Adipocyte (in vitro differentiated cells): Measurements from ENCODE around the gene RAD9A.

Source experiments
- DNase-seq: peaks from one replicate; pipeline ENCODE4 v3.0.0-alpha.2; 2015; ENCODE audit warnings: low read depth
- H3K27me3 ChIP-seq: replicated peaks from 2 replicates; pipeline ENCODE4 v1.7.0; 2013; ENCODE audit warnings: mild to moderate bottlenecking, low read length, moderate library complexity; ENCODE audit not compliant: control insufficient read depth, insufficient read depth
- H3K36me3 ChIP-seq: 2 replicates; pipeline ENCODE4 v1.7.0; 2013; ENCODE audit warnings: low read length, mild to moderate bottlenecking, moderate library complexity; ENCODE audit not compliant: control insufficient read depth, insufficient read depth, severe bottlenecking
- H3K4me1 ChIP-seq: 2 replicates; pipeline ENCODE4 v1.7.0; 2013; ENCODE audit warnings: mild to moderate bottlenecking, low read length, moderate library complexity; ENCODE audit not compliant: control insufficient read depth, insufficient read depth
- H3K4me3 ChIP-seq: 2 replicates; pipeline ENCODE4 v1.7.0; 2013; ENCODE audit warnings: mild to moderate bottlenecking, low read length, moderate library complexity
- H3K9ac ChIP-seq: 2 replicates; pipeline ENCODE4 v1.7.0; 2013; ENCODE audit warnings: mild to moderate bottlenecking, low read length, moderate library complexity
- H3K9me3 ChIP-seq: 2 replicates; pipeline ENCODE4 v1.7.0; 2013; ENCODE audit warnings: mild to moderate bottlenecking, low read length, moderate library complexity; ENCODE audit not compliant: control insufficient read depth

The RAD9A gene

GRCh38 chr11:67371911-67372320 is 19.9 kb upstream of the RAD9A start:
- Histone ChIP-seq H3K4me1 (peaks cover 59% of the 10 kb centered on the region), H3K36me3 (no peaks in the 10 kb centered on the region), H3K4me3 (peak overlapping the region; percentile 80), H3K9ac (peak overlapping the region; percentile 73), H3K27me3 (no peaks in the 10 kb centered on the region), H3K9me3 (no peaks in the 10 kb centered on the region)
- DNase-seq: no peak

GRCh38 chr11:67372321-67372992 is 19.3 kb upstream of the RAD9A start:
- H3K36me3 ChIP-seq: no peaks in the 10 kb centered on the region
- H3K4me1 ChIP-seq: peaks cover 54% of the 10 kb centered on the region
- H3K4me3 ChIP-seq: peak overlapping the region; percentile 80
- DNase-seq: peak; percentile 55
- H3K9ac ChIP-seq: peak overlapping the region; percentile 92
- no peaks in the 10 kb centered on the region for H3K9me3 ChIP-seq
- H3K27me3 ChIP-seq: no peaks in the 10 kb centered on the region

GRCh38 chr11:67372993-67373647 is 18.7 kb upstream of the RAD9A start, which contains the start of gene CLCF1:
CLCF1 (minus strand) TSS chr11:67373598; CDS start chr11:67373539, 59 bp downstream.
- Histone ChIP-seq H3K9me3 (no peaks in the 10 kb centered on the region), H3K4me3 (peak within 1 kb of the TSS; percentile 80), H3K4me1 (peaks cover 47% of the 10 kb centered on the region), H3K9ac (peak within 1 kb of the TSS; percentile 92), H3K27me3 (no peaks in the 10 kb centered on the region), H3K36me3 (no peaks in the 10 kb centered on the region)
- DNase-seq: peak; percentile 82

- Histone ChIP-seq H3K27me3 (no peaks in the 10 kb centered on the region), H3K4me1 (peaks cover 44% of the 10 kb centered on the region), H3K9ac (peak overlapping the region; percentile 92), H3K36me3 (no peaks in the 10 kb centered on the region), H3K9me3 (no peaks in the 10 kb centered on the region), H3K4me3 (peak overlapping the region; percentile 80)
- DNase-seq: peak; percentile 95
Observed at GRCh38 chr11:67373648-67374570, 17.9 kb upstream of the RAD9A start.

- Histone ChIP-seq H3K4me3 (peak overlapping the region; percentile 80), H3K27me3 (no peaks in the 10 kb centered on the region), H3K36me3 (no peaks in the 10 kb centered on the region), H3K9me3 (no peaks in the 10 kb centered on the region), H3K9ac (peak overlapping the region; percentile 92), H3K4me1 (peaks cover 44% of the 10 kb centered on the region)
- DNase-seq: peak; percentile 37
Observed at GRCh38 chr11:67374571-67375281, 17.1 kb upstream of the RAD9A start.

- H3K27me3 ChIP-seq: no peaks in the 10 kb centered on the region
- no peak overlapping the region for H3K4me3 ChIP-seq
- no peaks in the 10 kb centered on the region for H3K9me3 ChIP-seq
- peaks cover 41% of the 10 kb centered on the region for H3K4me1 ChIP-seq
- no peaks in the 10 kb centered on the region for H3K36me3 ChIP-seq
- no peak overlapping the region for H3K9ac ChIP-seq
- DNase-seq: no peak
Observed at GRCh38 chr11:67375320-67376055, 16.3 kb upstream of the RAD9A start.

GRCh38 chr11:67376063-67376820 is 15.5 kb upstream of the RAD9A start:
- Histone ChIP-seq H3K27me3 (no peaks in the 10 kb centered on the region), H3K4me1 (peaks cover 33% of the 10 kb centered on the region), H3K4me3 (no peak overlapping the region), H3K9ac (no peak overlapping the region), H3K36me3 (no peaks in the 10 kb centered on the region), H3K9me3 (no peaks in the 10 kb centered on the region)
- no peak for DNase-seq

GRCh38 chr11:67376873-67377808 is 14.6 kb upstream of the RAD9A start:
- Histone ChIP-seq H3K36me3 (no peaks in the 10 kb centered on the region), H3K27me3 (no peaks in the 10 kb centered on the region), H3K9ac (no peak overlapping the region), H3K9me3 (no peaks in the 10 kb centered on the region), H3K4me3 (no peak overlapping the region), H3K4me1 (peaks cover 24% of the 10 kb centered on the region)
- no peak for DNase-seq

GRCh38 chr11:67378544-67378943 is 13.2 kb upstream of the RAD9A start:
- Histone ChIP-seq H3K9me3 (no peaks in the 10 kb centered on the region), H3K9ac (peak overlapping the region; percentile 74), H3K27me3 (no peaks in the 10 kb centered on the region), H3K4me3 (no peak overlapping the region), H3K4me1 (peaks cover 24% of the 10 kb centered on the region), H3K36me3 (no peaks in the 10 kb centered on the region)
- DNase-seq: no peak
